Prostate gland (tissue), 2 donors: Measurements from ENCODE around the gene SYTL1.

ENCODE experiments used
- POLR2A ChIP-seq: fragments of 450-650 bp; IDR thresholded peaks from one replicate; pipeline ENCODE4 v1.6.1; 2016; ENCODE audit warnings: antibody characterized with exemption, mild to moderate bottlenecking
- POLR2AphosphoS5 ChIP-seq: sonication (generic); formaldehyde crosslinking; IDR thresholded peaks from one replicate; pipeline ENCODE4 v1.6.1; 2017; ENCODE audit warnings: antibody characterized with exemption
- TF ChIP-seq, protein P1 (sequence below), 4 experiments: fragments of 200-600 bp in 2 of 4; fragments of 450-650 bp in 2 of 4; sonication (generic) in 2 of 4; IDR thresholded peaks; 1 replicate in 3 of 4; 2 replicates in 1 of 4; pipeline ENCODE4 v1.5.1; 2016 to 2019; ENCODE audit warnings: antibody characterized with exemption in 4 of 4, mild to moderate bottlenecking in 2 of 4, moderate library complexity in 2 of 4

GRCh38 chr1:27374362-27375086, 32.7 kb downstream of the SYTL1 start, which contains the start of gene FCN3:
- TF ChIP-seq POLR2AphosphoS5 (no peak), POLR2A (no peak)
- TF ChIP-seq, protein P1, sequence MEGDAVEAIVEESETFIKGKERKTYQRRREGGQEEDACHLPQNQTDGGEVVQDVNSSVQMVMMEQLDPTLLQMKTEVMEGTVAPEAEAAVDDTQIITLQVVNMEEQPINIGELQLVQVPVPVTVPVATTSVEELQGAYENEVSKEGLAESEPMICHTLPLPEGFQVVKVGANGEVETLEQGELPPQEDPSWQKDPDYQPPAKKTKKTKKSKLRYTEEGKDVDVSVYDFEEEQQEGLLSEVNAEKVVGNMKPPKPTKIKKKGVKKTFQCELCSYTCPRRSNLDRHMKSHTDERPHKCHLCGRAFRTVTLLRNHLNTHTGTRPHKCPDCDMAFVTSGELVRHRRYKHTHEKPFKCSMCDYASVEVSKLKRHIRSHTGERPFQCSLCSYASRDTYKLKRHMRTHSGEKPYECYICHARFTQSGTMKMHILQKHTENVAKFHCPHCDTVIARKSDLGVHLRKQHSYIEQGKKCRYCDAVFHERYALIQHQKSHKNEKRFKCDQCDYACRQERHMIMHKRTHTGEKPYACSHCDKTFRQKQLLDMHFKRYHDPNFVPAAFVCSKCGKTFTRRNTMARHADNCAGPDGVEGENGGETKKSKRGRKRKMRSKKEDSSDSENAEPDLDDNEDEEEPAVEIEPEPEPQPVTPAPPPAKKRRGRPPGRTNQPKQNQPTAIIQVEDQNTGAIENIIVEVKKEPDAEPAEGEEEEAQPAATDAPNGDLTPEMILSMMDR (IDR thresholded peaks at IDR 0.05) = no peak
